ENCODE measurements around the gene SPATA4. TPM values are rescaled to one million over a fixed set of nuclear protein-coding genes. Genes with fewer than 3 reads are reported as not detected.

The SPATA4 gene
- polyA plus RNA-seq, 3 donors = not detected

- DNase-seq = no peak
- Mint-ChIP-seq H3K9me3 (no peaks in the 10 kb centered on the region), H3K36me3 (no peaks in the 10 kb centered on the region), H3K4me3 (no peak overlapping the region), H3K27ac (no peak overlapping the region), H3K4me1 (no peaks in the 10 kb centered on the region), H3K27me3 (ENCODE audit: low read depth in 3 of 3) (no peaks in the 10 kb centered on the region)
- no peak overlapping the region for H3K27ac ChIP-seq (ENCODE audit: low read depth in 1 of 2, low read length in 2 of 2)
- no peaks in the 10 kb centered on the region for H3K9me3 ChIP-seq (replicated peaks in 1 of 2; ENCODE audit: control insufficient read depth in 1 of 2, insufficient read depth in 1 of 2, low read length in 2 of 2)
- H3K27me3 ChIP-seq (ENCODE audit: control insufficient read depth in 2 of 2, insufficient read depth in 2 of 2, low read length in 2 of 2) = no peaks in the 10 kb centered on the region
- no peaks in the 10 kb centered on the region for H4K20me1 ChIP-seq (ENCODE audit: insufficient read depth, low read length)
- H3K9ac ChIP-seq (ENCODE audit: insufficient read depth, low read length, poor library complexity, severe bottlenecking) = no peak overlapping the region
- no peak overlapping the region for H3K4me2 ChIP-seq (replicated peaks; ENCODE audit: extremely low read depth, low read length, poor library complexity, severe bottlenecking)
- no peaks in the 10 kb centered on the region for H3K4me1 ChIP-seq (ENCODE audit: control insufficient read depth in 1 of 2, insufficient read depth in 2 of 2, low read length in 2 of 2)
- no CpG with 5 or more reads among the region's 2 CpGs for WGBS (ENCODE audit: insufficient coverage)
- intact Hi-C loops (cut with micrococcal nuclease) = no loop called here
- no peak overlapping the region for H3K4me3 ChIP-seq (replicated peaks in 1 of 3; ENCODE audit: low read depth in 2 of 3, low read length in 3 of 3)
- H3K79me2 ChIP-seq (ENCODE audit: insufficient read depth, low read length) = no peaks in the 10 kb centered on the region
- no peaks in the 10 kb centered on the region for H3K36me3 ChIP-seq (replicated peaks in 1 of 2; ENCODE audit: control insufficient read depth in 1 of 2, insufficient read depth in 2 of 2, low read length in 2 of 2)
- H2AFZ ChIP-seq (ENCODE audit: insufficient read depth, low read depth, low read length, poor library complexity, severe bottlenecking) = no peak overlapping the region
- TF ChIP-seq, protein P1, sequence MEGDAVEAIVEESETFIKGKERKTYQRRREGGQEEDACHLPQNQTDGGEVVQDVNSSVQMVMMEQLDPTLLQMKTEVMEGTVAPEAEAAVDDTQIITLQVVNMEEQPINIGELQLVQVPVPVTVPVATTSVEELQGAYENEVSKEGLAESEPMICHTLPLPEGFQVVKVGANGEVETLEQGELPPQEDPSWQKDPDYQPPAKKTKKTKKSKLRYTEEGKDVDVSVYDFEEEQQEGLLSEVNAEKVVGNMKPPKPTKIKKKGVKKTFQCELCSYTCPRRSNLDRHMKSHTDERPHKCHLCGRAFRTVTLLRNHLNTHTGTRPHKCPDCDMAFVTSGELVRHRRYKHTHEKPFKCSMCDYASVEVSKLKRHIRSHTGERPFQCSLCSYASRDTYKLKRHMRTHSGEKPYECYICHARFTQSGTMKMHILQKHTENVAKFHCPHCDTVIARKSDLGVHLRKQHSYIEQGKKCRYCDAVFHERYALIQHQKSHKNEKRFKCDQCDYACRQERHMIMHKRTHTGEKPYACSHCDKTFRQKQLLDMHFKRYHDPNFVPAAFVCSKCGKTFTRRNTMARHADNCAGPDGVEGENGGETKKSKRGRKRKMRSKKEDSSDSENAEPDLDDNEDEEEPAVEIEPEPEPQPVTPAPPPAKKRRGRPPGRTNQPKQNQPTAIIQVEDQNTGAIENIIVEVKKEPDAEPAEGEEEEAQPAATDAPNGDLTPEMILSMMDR (IDR thresholded peaks at IDR 0.05) = no peak
Observed at GRCh38 chr4:176150704-176151103, 44.7 kb downstream of the SPATA4 start.

DNA sequence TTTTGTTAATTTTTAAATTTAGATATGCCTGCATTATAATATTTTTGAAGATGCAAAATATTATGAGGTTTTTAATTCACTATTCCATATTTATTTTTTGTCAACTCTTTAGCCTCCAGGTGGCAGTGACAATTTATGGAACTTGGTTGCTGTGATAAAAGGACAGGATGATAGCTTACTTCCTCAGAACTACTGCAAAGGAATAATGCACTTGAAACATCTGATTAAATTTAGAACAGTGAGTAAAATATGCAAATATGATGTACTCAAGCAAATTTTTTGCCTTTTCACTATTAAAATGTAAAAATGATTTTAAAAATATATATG is 45.1 kb downstream of the SPATA4 start:
- no peak overlapping the region for H3K9ac ChIP-seq (ENCODE audit: insufficient read depth, low read length, poor library complexity, severe bottlenecking)
- H3K9me3 Mint-ChIP-seq = no peaks in the 10 kb centered on the region
- H3K4me1 ChIP-seq (ENCODE audit: control insufficient read depth in 1 of 2, insufficient read depth in 2 of 2, low read length in 2 of 2) = no peaks in the 10 kb centered on the region
- H4K20me1 ChIP-seq (ENCODE audit: insufficient read depth, low read length) = no peaks in the 10 kb centered on the region
- H3K27ac Mint-ChIP-seq = no peak overlapping the region
- intact Hi-C loops (cut with micrococcal nuclease) = no loop called here
- no peak overlapping the region for H3K27ac ChIP-seq (ENCODE audit: low read depth in 1 of 2, low read length in 2 of 2)
- H2AFZ ChIP-seq (ENCODE audit: insufficient read depth, low read depth, low read length, poor library complexity, severe bottlenecking) = no peak overlapping the region
- no peaks in the 10 kb centered on the region for H3K4me1 Mint-ChIP-seq
- no peak overlapping the region for H3K4me3 ChIP-seq (replicated peaks in 1 of 3; ENCODE audit: low read depth in 2 of 3, low read length in 3 of 3)
- no peaks in the 10 kb centered on the region for H3K9me3 ChIP-seq (replicated peaks in 1 of 2; ENCODE audit: control insufficient read depth in 1 of 2, insufficient read depth in 1 of 2, low read length in 2 of 2)
- H3K79me2 ChIP-seq (ENCODE audit: insufficient read depth, low read length) = no peaks in the 10 kb centered on the region
- H3K4me2 ChIP-seq (replicated peaks; ENCODE audit: extremely low read depth, low read length, poor library complexity, severe bottlenecking) = no peak overlapping the region
- H3K36me3 Mint-ChIP-seq = no peaks in the 10 kb centered on the region
- H3K27me3 Mint-ChIP-seq (ENCODE audit: low read depth in 3 of 3) = no peaks in the 10 kb centered on the region
- H3K36me3 ChIP-seq (replicated peaks in 1 of 2; ENCODE audit: control insufficient read depth in 1 of 2, insufficient read depth in 2 of 2, low read length in 2 of 2) = no peaks in the 10 kb centered on the region
- H3K4me3 Mint-ChIP-seq = no peak overlapping the region
- peak in 2 of 3 donors; percentile 5 to 10 for DNase-seq
- TF ChIP-seq, protein P1 (IDR thresholded peaks at IDR 0.05) = peak; percentile 21
- no peaks in the 10 kb centered on the region for H3K27me3 ChIP-seq (ENCODE audit: control insufficient read depth in 2 of 2, insufficient read depth in 2 of 2, low read length in 2 of 2)
